T1000 (cell line): ENCODE results near the gene LRFN2.

ENCODE experiments used
- DNase-seq: peaks from one replicate; lab custom pipeline; 2025; ENCODE audit warnings: mixed read lengths; lab: John Stamatoyannopoulos, UW

Gene LRFN2

DNA sequence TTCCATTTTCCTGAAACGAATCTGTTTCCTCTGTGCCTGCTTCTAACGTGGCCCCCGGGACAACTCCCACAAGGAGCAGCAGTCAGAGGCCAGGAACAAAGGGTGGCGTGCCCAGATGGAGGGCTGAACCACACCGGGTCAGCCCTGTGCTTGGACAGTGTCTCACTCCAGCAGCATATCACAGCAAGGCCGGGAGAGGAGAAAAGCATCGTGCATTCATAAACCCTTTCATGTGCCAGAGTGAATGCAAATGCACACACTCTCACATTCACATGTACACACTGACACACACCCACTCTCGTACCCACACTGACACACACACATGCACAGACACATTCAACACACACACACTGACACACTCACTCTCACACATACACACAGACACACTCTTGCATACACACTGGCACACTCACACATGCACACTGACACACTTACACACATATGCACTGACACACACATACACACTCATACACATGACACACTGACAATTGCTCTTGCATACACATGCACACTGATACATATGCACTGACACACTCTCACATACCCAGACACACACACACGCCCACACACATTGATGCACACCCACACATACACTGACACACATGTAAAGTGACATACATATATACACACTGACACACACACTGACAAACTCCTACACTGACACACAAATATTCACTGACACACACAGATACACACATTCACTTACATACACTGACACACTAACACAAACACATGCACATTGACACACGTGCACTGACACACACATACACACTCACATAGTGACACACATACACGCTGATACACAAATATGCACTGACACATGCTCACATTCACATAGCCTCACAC lies 237.0 kb downstream of the LRFN2 start:
- no peak for DNase-seq

DNA sequence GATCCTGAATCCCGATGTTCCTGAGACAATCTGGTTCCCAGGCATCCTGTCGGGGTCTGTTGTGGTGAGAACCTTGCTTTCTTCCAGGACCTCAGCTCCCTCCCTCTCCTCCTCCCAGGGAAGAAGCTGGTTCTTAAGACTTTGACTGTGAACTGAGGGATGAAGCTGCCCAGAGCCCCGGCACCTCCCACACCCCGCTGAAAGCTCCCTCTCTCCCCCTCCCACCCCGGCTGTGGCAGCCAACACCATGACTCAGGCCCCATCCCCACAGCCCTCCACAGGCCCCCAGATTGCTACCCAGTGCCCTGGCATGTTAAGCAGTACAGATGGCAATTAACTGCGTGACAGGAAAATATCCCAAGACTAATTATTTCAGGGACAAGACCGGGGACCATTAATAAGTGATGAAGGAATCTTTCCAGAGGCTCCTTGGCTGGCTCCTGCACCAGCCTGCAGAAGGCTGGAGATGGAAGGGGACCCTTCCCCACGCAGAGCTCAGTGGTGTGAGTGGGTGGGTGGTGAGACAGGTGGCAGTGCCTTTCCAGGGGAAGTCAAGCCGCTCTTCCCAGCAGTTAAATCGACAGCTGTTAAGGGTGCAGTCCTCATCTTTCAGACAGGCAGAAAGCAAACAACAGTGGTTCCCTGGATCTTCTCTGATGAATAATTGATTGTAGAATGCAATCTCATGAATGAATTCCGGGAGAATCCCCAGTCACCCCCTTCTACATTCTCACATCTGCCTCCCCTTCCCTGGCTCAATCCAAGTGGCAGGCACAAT lies 237.9 kb downstream of the LRFN2 start:
- DNase-seq = no peak

DNA sequence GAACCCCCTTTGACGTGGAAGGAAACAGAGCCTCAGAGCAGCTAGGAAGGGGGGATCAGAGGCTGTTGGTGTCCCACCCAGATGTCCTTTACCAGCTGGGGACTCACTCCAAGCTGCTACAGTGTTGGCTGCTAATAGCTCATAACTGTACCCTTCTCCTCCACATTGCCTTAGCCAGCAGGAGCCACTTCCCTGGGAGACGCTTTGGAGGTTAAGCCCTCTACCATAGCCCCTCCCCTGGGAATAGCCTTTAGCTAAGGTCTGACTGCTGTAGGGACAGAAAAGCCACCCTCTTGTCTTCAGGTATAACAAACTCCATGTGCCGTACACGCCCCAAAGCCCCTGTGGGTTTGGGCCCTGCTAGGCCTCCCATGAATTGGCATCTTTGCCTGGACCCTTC lies 238.6 kb downstream of the LRFN2 start:
- no peak for DNase-seq

DNA sequence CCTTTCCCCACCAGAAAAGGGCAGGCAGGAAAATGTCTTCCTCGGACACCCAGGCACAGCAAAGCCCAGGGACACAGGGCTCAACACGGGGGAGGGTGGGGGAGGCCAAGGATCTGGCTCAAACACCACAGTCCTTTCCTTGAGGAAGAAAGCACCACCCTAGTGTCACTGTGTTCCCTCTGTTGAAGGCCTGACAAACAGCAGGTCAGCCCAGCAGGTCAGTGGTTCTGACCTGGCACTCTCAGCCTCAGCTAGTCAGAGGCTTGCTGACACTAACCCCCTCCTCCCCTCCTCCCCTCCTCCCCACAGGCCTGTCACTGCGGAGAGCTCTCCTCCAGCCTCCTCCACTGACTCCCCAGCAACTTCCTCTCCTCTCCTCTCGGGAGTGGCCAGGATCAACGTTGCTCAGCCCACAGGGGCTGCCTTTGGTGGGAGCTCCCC lies 239.6 kb downstream of the LRFN2 start:
- no peak for DNase-seq

DNA sequence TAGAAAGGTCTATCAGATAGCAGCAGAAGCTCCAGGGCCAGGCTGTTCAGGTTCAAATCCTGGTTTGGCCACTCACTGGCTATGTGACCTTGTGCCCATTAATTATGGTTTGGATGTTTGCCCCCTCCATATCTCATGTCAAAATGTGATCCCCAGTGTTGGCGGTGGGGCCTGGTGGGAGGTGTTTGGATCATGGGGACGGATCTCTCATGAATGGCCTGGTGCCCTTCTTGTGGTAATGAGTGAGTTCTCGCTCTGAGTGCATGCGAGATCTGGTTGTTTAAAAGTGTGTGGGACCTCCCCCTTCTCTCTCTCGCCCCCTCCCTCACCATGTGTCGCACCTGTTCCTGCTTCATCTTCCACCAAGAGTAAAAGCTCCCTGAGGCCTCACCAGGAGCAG lies 240.9 kb downstream of the LRFN2 start:
- DNase-seq = no peak

DNA sequence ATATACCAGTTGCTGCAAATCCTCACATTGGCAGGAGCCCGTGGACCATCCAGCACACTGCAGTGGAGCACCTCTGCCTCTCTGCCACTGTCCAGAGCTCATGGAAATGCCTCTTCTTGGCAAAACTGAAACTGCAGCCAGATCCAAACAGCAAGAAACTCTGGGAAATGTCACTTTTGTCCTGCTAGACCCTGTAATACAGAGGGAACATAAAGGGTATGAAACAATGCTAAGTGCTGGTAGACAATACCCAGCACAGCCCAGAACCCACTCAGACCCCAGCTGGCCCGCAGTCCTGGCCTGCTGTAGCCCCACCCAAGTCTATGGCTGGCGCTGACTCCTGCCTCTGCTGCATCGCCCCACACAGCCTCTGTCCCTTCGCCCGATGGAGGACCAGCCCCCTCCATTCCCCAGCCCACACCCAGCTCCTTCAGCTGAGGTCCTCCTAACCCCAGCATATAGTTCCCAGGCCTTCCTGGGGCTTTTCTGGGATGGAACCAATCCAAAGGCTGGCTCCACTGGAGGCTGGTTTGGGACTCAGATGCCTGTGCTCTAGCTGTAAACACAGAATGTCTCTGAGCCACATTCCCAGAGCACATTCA lies 242.5 kb downstream of the LRFN2 start:
- DNase-seq = no peak

DNA sequence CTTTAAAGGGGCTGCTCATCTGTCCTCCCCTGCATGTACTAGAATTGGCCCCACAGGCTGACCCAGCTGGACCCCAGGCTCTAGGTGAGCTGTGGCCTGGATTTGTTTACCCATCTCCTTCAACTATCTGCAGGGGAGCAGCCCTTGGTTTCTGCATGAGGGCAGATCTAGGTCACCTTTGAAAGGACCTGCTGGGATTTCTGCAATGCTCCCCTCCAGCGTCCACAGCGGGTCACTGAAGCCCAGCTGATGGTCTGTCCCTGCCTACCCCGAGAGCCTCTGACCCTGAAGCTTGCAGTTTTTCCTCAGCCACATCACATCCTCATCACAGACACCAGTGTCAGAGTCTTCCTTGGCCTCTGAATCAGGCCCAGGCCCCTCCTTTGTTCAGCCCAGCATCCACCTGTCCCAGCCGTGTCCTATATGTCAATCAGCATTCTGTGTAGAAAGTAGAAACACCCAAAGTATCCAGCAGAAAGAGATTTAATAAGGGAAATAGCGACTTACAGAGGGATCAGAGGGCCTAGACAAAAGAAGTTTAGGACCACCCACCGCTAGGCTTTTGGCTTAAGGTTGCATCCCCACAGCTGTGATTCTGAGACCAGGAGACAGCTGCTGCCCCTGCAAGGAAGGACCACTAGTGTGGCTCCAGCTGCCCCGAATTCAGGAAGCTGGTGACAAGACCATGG lies 243.1 kb downstream of the LRFN2 start:
- DNase-seq = no peak

DNA sequence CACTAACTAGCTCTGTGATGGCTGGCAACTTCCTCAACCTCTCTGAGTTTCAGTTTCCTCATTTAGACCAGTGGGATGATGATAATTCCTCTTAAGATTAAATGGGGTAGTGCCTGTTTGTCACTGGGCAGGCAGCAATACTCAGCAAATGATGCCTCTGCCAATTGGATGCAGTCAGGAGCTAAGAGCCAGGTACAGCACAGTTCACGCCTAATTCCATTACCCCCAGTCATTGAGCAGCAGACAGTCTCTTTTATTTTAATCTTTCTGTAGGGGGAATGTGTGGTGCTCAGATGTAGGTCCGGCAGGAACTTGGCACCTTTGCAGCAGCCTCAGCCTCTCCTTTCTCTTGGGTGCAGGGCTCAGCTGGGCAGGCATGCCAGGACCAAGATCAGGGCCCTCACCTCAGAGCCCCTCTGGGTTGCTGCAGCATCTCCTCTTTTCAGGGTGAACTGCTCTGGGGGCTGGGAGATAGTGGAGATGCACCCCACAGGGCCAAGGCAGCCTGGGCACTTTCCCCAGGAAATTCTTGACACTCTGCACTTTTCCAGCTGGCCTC lies 243.8 kb downstream of the LRFN2 start:
- DNase-seq = no peak

DNA sequence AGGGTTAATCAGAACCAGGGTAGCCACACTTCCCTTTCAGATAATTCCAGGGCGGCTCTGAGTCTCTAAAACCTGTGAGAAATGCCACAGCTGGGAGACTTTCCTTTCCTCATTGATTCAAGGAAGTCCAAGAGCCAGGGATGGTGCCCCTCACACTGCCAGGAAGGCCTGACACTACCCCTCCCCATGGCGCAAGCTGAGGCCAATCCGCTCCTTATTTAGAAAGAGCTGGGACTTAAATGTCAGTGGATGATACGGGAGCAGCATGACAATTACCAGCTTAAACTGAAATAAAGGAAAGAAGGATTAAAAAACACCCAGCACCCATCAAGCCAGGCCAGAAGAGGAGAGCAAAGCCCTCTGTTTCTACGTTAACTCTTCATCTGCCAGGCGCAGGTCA lies 244.4 kb downstream of the LRFN2 start:
- DNase-seq = no peak

DNA sequence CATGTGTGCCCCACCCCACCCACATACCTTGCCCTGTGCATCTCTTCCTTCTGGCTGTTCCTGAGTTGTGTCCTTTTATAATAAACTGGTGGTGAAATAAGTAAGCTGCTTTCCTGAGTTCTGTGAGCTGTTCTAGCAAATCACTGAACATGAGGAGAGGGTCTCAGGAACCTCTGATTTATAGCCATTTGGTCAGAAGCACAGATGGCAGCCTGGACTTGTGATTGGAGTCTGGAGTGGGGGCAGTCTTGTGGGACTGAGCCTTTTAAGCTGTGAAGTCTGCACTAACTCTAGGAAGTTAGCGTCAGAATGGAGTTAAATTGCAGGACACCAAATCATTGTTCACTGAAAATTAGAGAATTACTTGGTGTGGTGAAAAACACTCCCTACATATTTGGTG lies 245.4 kb downstream of the LRFN2 start:
- DNase-seq = no peak
